Gastrocnemius medialis (tissue), 4 donors: ENCODE measurements around the gene ROR1.

Source experiments
- POLR2A ChIP-seq, 2 donors: fragments of 450-650 bp; IDR thresholded peaks; one replicate each; pipeline ENCODE4 v1.6.1; 2017; ENCODE audit warnings: antibody characterized with exemption in 2 of 2, mild to moderate bottlenecking in 2 of 2, moderate library complexity in 2 of 2
- TF ChIP-seq, protein P1 (sequence below), 5 experiments: fragments of 450-650 bp in 3 of 5; fragments of 200-600 bp in 2 of 5; sonication (generic) in 2 of 5; IDR thresholded peaks in 4 of 5; conservative IDR thresholded peaks in 1 of 5; 1 replicate in 4 of 5; 2 replicates in 1 of 5; pipeline ENCODE4 v1.5.1; 2016 to 2019; ENCODE audit warnings: antibody characterized with exemption in 5 of 5, mild to moderate bottlenecking in 3 of 5, moderate library complexity in 3 of 5

DNA sequence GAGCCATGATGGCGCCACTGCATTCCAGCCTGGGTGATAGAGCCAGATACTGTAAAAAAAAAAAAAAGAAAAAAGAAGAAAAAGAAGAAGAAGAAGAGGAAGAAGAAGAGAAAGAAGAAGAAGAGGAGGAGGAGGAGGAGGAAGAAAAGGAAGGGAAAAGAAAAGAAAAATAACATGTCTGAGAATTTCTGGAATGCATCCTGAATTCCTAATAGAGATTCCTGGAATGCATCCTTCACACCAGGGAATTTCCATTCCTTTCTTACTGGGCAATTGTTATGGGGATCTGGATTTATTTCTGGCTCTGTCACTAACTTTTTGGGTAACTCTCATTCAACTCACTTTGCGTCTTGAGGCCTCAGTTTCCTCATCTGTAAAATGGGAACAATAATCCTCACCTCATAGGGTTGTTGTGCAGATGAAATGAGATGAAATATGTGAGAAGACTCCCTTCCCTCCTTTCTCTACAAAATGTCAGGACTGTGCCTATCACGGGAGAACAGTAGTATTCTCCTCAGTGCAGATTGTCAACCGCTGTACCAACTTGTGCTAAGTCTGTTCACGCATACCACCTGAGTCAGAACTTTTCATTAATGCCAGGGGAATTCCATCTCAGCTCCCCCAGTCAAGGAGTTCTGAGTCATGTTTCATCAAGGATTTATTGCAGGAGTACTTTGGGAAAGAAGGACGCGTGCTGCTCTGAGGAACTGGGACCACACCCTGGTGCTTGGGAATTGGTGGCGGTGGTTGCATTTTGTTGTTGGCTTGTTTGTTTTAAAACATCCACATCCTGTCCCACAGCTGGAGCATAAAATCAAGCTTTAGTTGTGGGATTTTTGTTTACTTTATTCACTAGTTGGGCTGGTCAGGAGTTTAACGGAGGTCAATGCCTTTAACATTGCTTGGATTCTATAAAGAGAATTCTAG lies 42.4 kb upstream of the ROR1 start:
- TF ChIP-seq, protein P1, sequence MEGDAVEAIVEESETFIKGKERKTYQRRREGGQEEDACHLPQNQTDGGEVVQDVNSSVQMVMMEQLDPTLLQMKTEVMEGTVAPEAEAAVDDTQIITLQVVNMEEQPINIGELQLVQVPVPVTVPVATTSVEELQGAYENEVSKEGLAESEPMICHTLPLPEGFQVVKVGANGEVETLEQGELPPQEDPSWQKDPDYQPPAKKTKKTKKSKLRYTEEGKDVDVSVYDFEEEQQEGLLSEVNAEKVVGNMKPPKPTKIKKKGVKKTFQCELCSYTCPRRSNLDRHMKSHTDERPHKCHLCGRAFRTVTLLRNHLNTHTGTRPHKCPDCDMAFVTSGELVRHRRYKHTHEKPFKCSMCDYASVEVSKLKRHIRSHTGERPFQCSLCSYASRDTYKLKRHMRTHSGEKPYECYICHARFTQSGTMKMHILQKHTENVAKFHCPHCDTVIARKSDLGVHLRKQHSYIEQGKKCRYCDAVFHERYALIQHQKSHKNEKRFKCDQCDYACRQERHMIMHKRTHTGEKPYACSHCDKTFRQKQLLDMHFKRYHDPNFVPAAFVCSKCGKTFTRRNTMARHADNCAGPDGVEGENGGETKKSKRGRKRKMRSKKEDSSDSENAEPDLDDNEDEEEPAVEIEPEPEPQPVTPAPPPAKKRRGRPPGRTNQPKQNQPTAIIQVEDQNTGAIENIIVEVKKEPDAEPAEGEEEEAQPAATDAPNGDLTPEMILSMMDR (IDR thresholded peaks at IDR 0.05 in 4 of 5, conservative IDR thresholded peaks at IDR 0.05 in 1 of 5): no peak
- TF ChIP-seq POLR2A (IDR thresholded peaks at IDR 0.05): no peak
